Measurements from ENCODE around the gene LINC00237.

The LINC00237 gene

DNA sequence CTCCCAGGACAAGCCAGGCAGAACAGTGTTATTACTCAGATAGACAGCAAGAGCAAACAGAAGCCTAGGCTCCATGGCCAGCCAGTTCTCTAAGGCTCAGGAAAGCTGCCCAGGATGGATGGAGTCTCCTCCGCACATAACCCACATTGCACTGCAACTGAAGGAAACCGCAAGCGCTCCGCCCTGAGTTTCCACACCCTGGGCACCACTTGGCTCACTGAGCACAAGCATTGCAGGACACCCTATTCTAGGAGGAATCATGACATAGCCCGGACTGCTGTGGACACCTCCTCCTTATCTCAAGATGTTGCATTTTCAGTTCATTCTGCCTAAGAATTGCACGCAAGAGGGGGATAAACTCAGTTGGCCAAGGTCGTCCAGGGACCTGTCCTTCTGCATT lies 42.9 kb downstream of the LINC00237 start:
- Histone ChIP-seq H3K4me1 (ENCODE audit: insufficient read depth, low read length) (no peaks in the 10 kb centered on the region; the same call in 1 of the 2 replicates), H3K27me3 (ENCODE audit: insufficient read depth, low read length) (no peaks in the 10 kb centered on the region), H3K27ac (ENCODE audit: low read length) (no peak overlapping the region), H3K36me3 (ENCODE audit: insufficient read depth, low read depth, low read length) (no peaks in the 10 kb centered on the region), H3K4me3 (ENCODE audit: low read length) (no peak overlapping the region), H3K9ac (ENCODE audit: low read depth, low read length) (no peak overlapping the region), H3K9me3 (ENCODE audit: insufficient read depth, low read depth, low read length) (no peaks in the 10 kb centered on the region)

DNA sequence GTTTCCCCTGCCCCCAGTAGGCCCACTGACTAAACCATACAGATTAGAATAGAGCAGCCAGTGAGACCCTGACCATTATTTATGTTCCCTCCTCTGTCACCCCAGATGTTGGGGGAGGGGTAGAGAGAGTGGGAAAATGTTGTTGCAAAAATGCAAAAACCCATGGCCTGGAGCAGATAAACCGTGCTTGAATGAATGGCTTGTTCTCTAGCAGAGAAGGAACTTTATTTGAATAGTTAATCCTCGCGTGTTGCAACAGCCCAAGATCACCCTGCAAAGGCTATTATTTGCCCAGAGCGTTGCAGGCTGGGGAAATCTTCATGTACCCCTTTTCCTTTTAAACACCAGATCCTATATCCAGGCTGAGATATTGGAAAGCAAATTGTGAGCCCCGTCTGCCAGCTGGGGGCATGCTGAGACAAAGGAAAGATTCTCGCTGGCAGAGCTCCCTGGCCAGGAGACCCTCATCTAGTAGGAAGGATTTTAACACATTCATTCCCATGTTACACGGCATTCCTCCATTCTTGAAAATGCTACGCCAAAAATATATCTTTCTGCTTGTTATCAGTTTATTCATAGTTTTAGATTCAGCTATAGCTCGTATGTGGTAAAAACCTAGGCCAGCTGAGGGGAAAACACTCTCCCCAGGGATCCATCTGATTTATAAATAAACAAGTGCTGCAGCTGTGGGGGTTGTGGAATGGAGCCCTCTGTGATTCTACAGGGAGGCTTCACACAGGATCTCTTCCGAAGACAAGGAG lies 53.0 kb downstream of the LINC00237 start:
- H3K27me3 ChIP-seq (ENCODE audit: insufficient read depth, low read length): no peaks in the 10 kb centered on the region
- H3K4me1 ChIP-seq (ENCODE audit: insufficient read depth, low read length): peaks cover 16% of the 10 kb centered on the region
- peak overlapping the region; percentile 18; the same call in 1 of the 2 replicates for H3K9ac ChIP-seq (ENCODE audit: low read depth, low read length)
- H3K4me3 ChIP-seq (ENCODE audit: low read length): peak overlapping the region; percentile 16; the same call in 1 of the 2 replicates
- H3K36me3 ChIP-seq (ENCODE audit: insufficient read depth, low read depth, low read length): no peaks in the 10 kb centered on the region
- no peak overlapping the region for H3K27ac ChIP-seq (ENCODE audit: low read length)
- no peaks in the 10 kb centered on the region for H3K9me3 ChIP-seq (ENCODE audit: insufficient read depth, low read depth, low read length)

DNA sequence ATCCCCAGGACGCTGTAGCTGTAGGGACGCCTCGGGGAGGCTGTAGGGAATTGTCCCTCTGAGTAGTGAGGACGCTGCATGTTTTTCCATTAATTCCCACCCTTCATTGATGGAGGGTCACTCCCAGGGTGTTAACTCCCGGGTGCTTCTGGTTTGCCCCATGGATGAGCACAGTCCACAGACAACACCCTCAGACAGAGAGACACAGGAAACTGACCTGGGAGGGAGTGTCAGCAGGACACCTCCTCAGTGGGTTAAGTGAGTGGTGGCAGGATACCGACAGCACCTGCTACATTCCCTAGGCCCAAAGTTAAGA lies 53.5 kb downstream of the LINC00237 start:
- Histone ChIP-seq H3K9me3 (ENCODE audit: insufficient read depth, low read depth, low read length) (no peaks in the 10 kb centered on the region), H3K9ac (ENCODE audit: low read depth, low read length) (no peak overlapping the region), H3K4me3 (ENCODE audit: low read length) (peak overlapping the region; percentile 16; the same call in 1 of the 2 replicates), H3K27me3 (ENCODE audit: insufficient read depth, low read length) (no peaks in the 10 kb centered on the region), H3K36me3 (ENCODE audit: insufficient read depth, low read depth, low read length) (no peaks in the 10 kb centered on the region), H3K4me1 (ENCODE audit: insufficient read depth, low read length) (peaks cover 16% of the 10 kb centered on the region), H3K27ac (ENCODE audit: low read length) (no peak overlapping the region)

- Histone ChIP-seq H3K27me3 (ENCODE audit: insufficient read depth, low read length) (no peaks in the 10 kb centered on the region), H3K9me3 (ENCODE audit: insufficient read depth, low read depth, low read length) (no peaks in the 10 kb centered on the region), H3K4me1 (ENCODE audit: insufficient read depth, low read length) (peaks cover 16% of the 10 kb centered on the region), H3K36me3 (ENCODE audit: insufficient read depth, low read depth, low read length) (no peaks in the 10 kb centered on the region), H3K4me3 (ENCODE audit: low read length) (no peak overlapping the region), H3K27ac (ENCODE audit: low read length) (no peak overlapping the region), H3K9ac (ENCODE audit: low read depth, low read length) (no peak overlapping the region)
These were observed 53.9 kb downstream of the LINC00237 start for GRCh38 chr20:21052241-21052640.

DNA sequence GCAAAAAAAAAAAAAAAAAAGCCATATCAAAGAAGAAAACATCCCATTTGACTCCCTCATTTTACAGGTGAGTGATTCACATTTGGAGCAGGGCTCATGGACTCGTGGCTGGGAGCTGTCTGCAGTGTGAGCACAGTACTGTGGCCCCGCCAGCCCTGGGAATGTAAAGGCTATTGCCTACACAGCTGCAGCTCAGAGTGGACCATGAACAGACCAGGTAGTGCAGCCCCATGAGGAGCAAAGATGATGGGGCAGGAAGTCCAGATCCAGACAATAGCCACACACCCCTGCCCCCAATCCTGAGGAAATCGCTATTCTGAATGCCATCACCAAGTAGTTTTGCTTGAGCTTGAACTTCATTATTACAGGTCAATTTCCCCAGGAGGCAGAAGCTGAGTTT lies 55.4 kb downstream of the LINC00237 start:
- Histone ChIP-seq H3K9ac (ENCODE audit: low read depth, low read length) (no peak overlapping the region), H3K4me3 (ENCODE audit: low read length) (no peak overlapping the region), H3K27ac (ENCODE audit: low read length) (no peak overlapping the region), H3K9me3 (ENCODE audit: insufficient read depth, low read depth, low read length) (no peaks in the 10 kb centered on the region), H3K27me3 (ENCODE audit: insufficient read depth, low read length) (no peaks in the 10 kb centered on the region), H3K4me1 (ENCODE audit: insufficient read depth, low read length) (peaks cover 22% of the 10 kb centered on the region), H3K36me3 (ENCODE audit: insufficient read depth, low read depth, low read length) (no peaks in the 10 kb centered on the region)

- peaks cover 22% of the 10 kb centered on the region for H3K4me1 ChIP-seq (ENCODE audit: insufficient read depth, low read length)
- H3K36me3 ChIP-seq (ENCODE audit: insufficient read depth, low read depth, low read length): no peaks in the 10 kb centered on the region
- H3K4me3 ChIP-seq (ENCODE audit: low read length): no peak overlapping the region
- no peaks in the 10 kb centered on the region for H3K27me3 ChIP-seq (ENCODE audit: insufficient read depth, low read length)
- no peak overlapping the region for H3K27ac ChIP-seq (ENCODE audit: low read length)
- H3K9ac ChIP-seq (ENCODE audit: low read depth, low read length): no peak overlapping the region
- H3K9me3 ChIP-seq (ENCODE audit: insufficient read depth, low read depth, low read length): no peaks in the 10 kb centered on the region
These were observed 56.8 kb downstream of the LINC00237 start for GRCh38 chr20:21049305-21049828.

GRCh38 chr20:21048841-21049273 lies 57.3 kb downstream of the LINC00237 start:
- no peaks in the 10 kb centered on the region for H3K9me3 ChIP-seq (ENCODE audit: insufficient read depth, low read depth, low read length)
- H3K4me1 ChIP-seq (ENCODE audit: insufficient read depth, low read length): peaks cover 18% of the 10 kb centered on the region
- no peak overlapping the region for H3K27ac ChIP-seq (ENCODE audit: low read length)
- H3K36me3 ChIP-seq (ENCODE audit: insufficient read depth, low read depth, low read length): no peaks in the 10 kb centered on the region
- no peaks in the 10 kb centered on the region for H3K27me3 ChIP-seq (ENCODE audit: insufficient read depth, low read length)
- no peak overlapping the region for H3K4me3 ChIP-seq (ENCODE audit: low read length)
- no peak overlapping the region for H3K9ac ChIP-seq (ENCODE audit: low read depth, low read length)

DNA sequence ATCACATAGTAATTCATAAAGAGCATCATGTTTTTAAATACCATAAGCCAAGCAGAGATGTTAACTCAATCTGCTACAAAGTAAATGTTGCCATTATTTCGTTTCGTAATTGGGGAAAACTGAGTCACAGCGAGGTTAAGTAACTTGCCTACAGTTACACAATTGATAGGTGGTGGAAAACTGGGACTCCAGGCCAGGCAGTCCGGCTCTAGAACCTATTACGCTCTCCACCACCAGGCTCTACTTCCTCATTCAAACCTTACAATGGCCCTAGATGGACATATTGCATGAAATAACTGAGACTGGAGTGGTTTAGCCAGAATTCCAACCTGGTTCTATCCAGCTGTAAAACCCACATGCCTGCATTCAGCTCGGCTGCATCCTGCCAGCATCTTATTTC lies 58.2 kb downstream of the LINC00237 start:
- H3K36me3 ChIP-seq (ENCODE audit: insufficient read depth, low read depth, low read length): no peaks in the 10 kb centered on the region
- H3K9me3 ChIP-seq (ENCODE audit: insufficient read depth, low read depth, low read length): no peaks in the 10 kb centered on the region
- H3K9ac ChIP-seq (ENCODE audit: low read depth, low read length): no peak overlapping the region
- H3K4me1 ChIP-seq (ENCODE audit: insufficient read depth, low read length): peaks cover 9% of the 10 kb centered on the region; the same call in 1 of the 2 replicates
- no peak overlapping the region for H3K4me3 ChIP-seq (ENCODE audit: low read length)
- H3K27me3 ChIP-seq (ENCODE audit: insufficient read depth, low read length): no peaks in the 10 kb centered on the region
- no peak overlapping the region for H3K27ac ChIP-seq (ENCODE audit: low read length)

- Histone ChIP-seq H3K4me1 (ENCODE audit: insufficient read depth, low read length) (peaks cover 5% of the 10 kb centered on the region; the same call in 1 of the 2 replicates), H3K36me3 (ENCODE audit: insufficient read depth, low read depth, low read length) (no peaks in the 10 kb centered on the region), H3K4me3 (ENCODE audit: low read length) (no peak overlapping the region), H3K27ac (ENCODE audit: low read length) (no peak overlapping the region), H3K27me3 (ENCODE audit: insufficient read depth, low read length) (no peaks in the 10 kb centered on the region), H3K9me3 (ENCODE audit: insufficient read depth, low read depth, low read length) (no peaks in the 10 kb centered on the region), H3K9ac (ENCODE audit: low read depth, low read length) (no peak overlapping the region)
These were observed 59.6 kb downstream of the LINC00237 start for GRCh38 chr20:21046413-21047070.

Data from iPS-20b (cell line).